Frontal cortex (tissue), 4 donors: Measurements from ENCODE around the gene PTCD2. TPM values are rescaled to one million over a fixed set of nuclear protein-coding genes. Genes with fewer than 3 reads are reported as not detected.

Source experiments
- DNase-seq, 2 donors: peaks; one replicate each; pipeline ENCODE4 v3.0.0; 2012; ENCODE audit warnings: low spot score in 2 of 2
- FAIRE-seq: peaks from 2 replicates; lab custom pipeline; 2012; peaks lifted over from hg19 to GRCh38; lab: Jason Lieb, UNC
- small RNA-seq: library from RNA; depleted of rRNA; stranded (forward); fragments of <200 nt; gene quantifications from one replicate; pipeline ENCODE3, GENCODE V24; 2014
- total RNA-seq: library from RNA; depleted of rRNA; stranded (reverse); fragments of >200 nt; gene quantifications from one replicate; pipeline ENCODE4 v1.2.3, GENCODE V29; 2014
- donor health status: control.
- donor health status: control.
- donor health status: control.

PTCD2 gene
- total RNA-seq, 1 donor from 2014 or later: 4.9 TPM

DNA sequence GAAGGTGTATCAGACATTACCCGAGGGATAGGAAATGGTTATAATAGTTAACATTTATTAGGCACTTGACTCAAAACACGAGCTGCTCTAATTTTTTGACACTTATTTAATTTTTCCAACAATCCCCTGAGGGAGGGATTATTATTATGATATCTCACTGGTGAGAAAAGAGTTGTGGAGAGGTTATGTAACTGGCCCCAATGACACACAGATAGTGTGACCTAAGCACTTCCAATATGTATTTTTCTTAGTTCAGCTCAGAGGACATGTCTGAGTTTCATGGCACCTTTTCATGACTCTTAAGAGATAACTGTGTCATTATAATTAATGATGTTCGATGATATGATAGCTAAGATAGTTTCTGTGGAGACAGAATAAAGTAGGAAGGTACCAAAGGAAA is 86.9 kb downstream of the PTCD2 start:
- DNase-seq: no peak
- no peak for FAIRE-seq

DNA sequence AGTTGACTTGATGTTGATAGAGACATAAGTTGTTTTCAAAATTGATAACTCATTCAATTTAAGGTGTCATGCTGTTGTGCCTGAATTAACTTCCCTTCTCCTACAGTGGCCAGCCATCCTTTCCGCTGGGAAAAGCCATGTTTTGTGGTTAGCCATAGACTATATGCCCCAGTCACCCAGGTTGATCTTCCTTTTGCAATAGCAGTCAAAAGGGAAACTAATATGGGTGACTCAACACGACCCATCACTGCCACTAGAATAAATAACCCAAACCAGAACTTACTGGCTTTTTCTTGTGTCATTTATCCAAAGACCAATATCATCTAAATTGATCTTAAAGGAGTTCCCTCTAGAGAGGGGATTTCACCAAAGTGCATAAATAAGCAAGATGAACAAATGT is 87.4 kb downstream of the PTCD2 start:
- FAIRE-seq: no peak
- DNase-seq: no peak

DNA sequence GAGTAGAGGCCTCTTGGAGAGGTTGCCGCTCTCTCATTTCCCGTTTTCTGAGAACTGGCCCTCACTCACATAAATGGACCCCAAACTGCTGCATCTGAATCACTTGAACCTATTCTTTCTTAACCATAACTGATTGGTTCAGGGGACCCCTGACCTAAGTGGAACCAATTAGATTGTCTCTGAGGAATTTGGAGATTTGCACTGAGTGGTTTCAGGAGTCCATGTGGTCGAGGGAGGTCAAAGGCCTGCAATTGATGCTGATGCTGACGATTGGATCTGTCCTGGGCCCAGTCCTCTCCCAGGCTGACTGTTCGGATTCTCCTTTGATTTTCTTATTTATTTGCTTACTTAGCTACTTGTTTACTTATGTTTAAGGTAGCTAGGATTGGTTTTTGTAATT is 88.0 kb downstream of the PTCD2 start:
- DNase-seq (no peak), FAIRE-seq (no peak)

DNA sequence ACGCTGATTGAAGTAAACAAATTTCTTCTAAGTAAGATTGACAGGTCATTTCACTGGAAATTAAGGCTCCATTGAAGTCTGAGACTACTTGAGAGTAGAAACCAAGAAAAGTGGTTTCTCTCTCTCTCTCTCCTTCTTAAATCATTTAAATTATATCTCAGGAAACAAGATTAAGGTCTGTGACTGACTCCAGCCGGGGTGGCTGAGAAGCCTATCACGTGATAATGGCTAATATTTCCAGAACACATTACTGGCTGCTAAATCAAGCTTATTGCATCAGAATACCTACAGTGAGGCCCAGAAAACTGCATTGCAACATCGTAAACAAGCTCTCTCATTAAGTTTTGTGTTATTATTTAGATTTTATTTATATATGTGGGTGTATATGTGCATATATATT is 88.4 kb downstream of the PTCD2 start:
- no peak for DNase-seq
- no peak for FAIRE-seq

DNA sequence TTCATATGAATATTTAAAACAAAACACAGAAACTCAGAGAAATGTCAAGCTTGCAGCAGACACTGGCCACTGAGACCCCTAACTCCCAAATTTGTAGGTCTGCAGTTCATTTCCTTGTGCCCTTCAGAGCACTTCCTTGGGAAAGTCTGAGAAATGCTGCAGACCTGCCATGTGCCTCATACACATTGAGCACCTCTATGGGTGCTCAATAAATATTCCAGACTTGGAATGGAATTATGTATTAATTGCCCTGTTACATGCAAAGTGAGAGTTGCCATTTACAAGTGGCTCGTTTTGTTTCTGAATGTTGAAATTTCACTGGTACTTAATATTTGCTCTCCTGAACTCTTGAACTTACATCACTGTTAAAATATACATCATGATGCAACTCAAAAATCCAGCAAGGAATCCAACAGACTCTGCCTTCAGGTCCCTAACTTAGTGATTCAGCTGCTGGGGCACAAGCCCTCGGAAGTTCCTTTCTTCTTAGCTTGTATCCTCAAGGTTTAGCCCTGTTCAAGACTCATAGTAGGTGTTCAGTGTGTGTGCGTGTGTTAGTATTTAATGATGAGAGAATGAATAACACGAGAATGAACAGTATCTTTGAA is 90.6 kb downstream of the PTCD2 start:
- DNase-seq (no peak), FAIRE-seq (no peak)

DNA sequence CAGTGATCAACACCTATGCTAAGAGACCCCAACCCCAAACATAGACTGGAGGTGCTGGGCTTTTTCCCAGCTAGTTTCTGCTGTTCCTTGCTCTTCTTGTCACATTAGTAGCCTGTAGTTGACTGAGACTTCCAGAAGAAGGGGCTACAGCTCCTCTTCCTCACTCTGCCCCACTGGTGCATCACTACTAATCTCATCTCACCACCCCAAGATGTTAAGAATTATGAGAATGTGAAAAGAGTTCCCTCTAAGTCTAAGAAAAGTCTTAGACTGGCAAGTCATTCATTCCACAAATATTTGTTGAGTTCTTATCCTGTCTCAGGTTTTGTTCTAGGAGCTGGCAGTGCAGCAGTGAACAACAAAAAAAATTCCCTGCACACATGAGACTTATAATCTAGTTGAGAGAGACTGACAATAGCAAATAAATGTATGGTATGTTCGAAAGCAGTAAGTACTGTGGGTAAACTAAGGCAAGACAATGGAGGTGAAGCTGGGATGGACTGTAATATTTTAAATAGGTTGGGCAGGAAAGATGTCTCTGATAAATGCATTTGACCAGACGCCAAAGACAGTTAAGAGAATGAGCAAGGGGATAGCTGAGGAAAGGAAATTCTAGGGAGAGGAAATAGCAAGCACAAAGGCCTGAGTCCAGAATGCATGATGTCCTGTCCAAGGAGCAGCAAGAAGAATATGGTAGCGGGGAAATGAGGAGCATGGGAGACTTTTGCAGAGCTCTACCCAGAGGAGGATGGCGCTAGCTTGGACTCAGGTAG is 92.3 kb downstream of the PTCD2 start:
- FAIRE-seq (no peak), DNase-seq (no peak)

DNA sequence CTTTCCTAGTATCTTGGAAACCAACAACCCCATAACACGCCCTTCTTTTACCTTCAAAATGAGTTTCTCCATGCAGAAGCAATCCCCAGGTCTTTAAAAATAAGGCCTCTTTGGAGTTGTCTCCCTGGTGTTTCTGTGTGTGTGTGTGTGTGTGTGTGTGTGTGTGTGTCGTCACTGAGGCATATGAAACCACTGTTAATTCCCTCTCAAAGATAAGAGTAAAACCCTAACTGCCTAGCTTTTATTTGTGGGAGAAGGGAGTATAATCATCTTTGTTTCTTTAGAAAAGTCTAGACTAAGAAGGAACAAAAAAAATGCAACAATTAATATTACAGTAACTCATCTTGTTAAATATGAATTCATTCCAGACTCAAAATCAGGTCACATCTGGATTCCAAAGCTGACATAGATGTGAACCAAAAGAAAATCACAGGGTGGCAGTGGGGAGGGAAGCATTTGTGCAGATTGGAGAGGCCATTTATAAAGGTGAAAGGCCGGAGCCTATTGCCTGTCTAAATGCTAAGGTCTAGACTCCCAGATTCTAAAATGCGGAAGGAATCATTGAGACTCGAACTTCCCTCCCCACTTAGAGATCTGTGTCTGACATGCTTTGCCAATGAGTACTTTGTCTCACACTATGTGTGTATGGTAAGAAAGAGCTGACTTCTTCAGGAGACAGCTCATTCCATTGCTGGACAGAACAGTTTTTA is 95.6 kb downstream of the PTCD2 start:
- no peak for FAIRE-seq
- no peak for DNase-seq

DNA sequence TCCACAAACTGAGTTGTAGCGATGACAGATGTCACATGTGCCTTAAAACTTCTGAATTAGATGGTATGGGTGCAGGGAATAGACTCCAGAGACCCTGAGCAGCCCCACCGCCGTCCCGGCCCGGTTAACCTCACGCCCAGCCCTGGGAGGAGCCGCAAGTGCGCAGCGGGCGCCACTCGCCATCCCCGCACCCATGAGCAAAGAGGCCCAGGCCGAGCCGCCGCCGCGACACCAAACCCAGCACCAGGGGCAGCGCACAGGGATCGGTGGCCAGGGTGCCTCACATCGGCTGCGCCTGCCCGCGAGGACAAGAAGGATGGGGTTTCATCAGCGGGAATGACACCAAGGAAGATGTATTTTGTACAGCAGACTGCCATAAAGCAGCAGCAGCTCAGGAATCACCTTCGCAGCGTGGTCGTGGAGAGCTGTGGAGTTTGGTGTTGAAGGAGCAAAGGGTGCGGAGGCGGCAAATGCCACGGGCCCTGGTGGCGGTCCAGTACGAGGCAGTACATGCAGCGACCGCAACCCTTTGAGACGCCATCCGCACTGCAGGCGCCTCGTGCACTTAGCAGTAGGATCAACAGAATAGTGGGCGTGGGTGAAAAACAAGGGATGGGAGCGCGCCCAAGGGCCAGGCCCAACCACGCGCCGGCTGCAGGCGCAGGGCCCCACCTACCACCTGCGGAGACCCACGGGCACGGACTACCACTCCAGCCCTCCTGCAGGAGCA is 97.3 kb downstream of the PTCD2 start:
- DNase-seq (no peak), FAIRE-seq (no peak)

Small RNAs within 50 kb of the gene (small RNA-seq; reads per million reads assigned to genes)
- not detected for gene RN7SL153P

Other genes with a start within 250 kb of the PTCD2 start
- 490 TPM for gene MAP1B, start 212.9 kb upstream of the PTCD2 start, total RNA-seq
- gene MRPS27, start 133 bp upstream of the PTCD2 start, total RNA-seq: 69.3 TPM
- gene ZNF366, start 187.0 kb downstream of the PTCD2 start, total RNA-seq: 0.82 TPM